SU-DHL-6 (cell line): ENCODE results near the gene MRPL27.

ENCODE experiments used
- EZH2phosphoT487 ChIP-seq: fragments of 200-600 bp; sonication (generic), shearing (Covaris generic); conservative IDR thresholded peaks from 2 replicates; pipeline ENCODE4 v1.6.1; 2018; ENCODE audit warnings: mild to moderate bottlenecking, antibody characterized with exemption, low read length, moderate library complexity, mixed read lengths
- TF ChIP-seq, protein P1 (sequence below): fragments of 200-600 bp; sonication (generic); IDR thresholded peaks from one replicate; pipeline ENCODE4 v1.5.1; 2017; ENCODE audit warnings: antibody characterized with exemption, mild to moderate bottlenecking, low read length, moderate library complexity; ENCODE audit not compliant: insufficient read depth, poor library complexity, severe bottlenecking

DNA sequence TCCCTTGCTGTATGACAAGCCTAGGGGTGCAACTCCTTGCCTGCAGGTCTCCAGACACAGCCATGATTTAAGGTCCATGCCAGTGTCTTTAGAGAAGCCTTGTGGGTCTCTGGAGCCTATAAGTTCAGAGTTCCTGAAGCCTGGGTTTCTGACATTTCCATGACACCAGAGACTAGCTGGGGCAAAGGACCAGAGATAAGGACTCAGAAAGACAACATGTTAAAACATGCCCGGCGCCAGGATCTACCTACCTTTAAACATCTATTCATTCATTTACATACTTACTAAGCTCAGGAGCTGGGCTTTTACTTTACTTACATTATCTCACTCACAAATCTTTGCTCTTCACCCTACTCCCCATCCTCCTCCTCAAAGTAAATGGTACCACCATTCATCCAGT lies 1.5 kb downstream of the MRPL27 start:
- TF ChIP-seq, protein P1, sequence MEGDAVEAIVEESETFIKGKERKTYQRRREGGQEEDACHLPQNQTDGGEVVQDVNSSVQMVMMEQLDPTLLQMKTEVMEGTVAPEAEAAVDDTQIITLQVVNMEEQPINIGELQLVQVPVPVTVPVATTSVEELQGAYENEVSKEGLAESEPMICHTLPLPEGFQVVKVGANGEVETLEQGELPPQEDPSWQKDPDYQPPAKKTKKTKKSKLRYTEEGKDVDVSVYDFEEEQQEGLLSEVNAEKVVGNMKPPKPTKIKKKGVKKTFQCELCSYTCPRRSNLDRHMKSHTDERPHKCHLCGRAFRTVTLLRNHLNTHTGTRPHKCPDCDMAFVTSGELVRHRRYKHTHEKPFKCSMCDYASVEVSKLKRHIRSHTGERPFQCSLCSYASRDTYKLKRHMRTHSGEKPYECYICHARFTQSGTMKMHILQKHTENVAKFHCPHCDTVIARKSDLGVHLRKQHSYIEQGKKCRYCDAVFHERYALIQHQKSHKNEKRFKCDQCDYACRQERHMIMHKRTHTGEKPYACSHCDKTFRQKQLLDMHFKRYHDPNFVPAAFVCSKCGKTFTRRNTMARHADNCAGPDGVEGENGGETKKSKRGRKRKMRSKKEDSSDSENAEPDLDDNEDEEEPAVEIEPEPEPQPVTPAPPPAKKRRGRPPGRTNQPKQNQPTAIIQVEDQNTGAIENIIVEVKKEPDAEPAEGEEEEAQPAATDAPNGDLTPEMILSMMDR: no peak
- TF ChIP-seq EZH2phosphoT487: no peak
